IPS-11a (cell line): ENCODE measurements around the gene HILPDA.
"Not testable (repeated sequence)": the region's sequence is repeated elsewhere in the genome, so short reads cannot be mapped to it uniquely, and the experiment has no call there.

ENCODE experiments used
- H3K4me3 ChIP-seq: one replicate; pipeline ENCODE4 v1.5.1; 2013; ENCODE audit warnings: low read depth, low read length, control low read depth

Gene HILPDA

GRCh38 chr7:128459394-128459878, 3.8 kb downstream of the HILPDA start:
- no peak overlapping the region for H3K4me3 ChIP-seq

GRCh38 chr7:128462460-128462859, 6.8 kb downstream of the HILPDA start:
- no peak overlapping the region for H3K4me3 ChIP-seq

DNA sequence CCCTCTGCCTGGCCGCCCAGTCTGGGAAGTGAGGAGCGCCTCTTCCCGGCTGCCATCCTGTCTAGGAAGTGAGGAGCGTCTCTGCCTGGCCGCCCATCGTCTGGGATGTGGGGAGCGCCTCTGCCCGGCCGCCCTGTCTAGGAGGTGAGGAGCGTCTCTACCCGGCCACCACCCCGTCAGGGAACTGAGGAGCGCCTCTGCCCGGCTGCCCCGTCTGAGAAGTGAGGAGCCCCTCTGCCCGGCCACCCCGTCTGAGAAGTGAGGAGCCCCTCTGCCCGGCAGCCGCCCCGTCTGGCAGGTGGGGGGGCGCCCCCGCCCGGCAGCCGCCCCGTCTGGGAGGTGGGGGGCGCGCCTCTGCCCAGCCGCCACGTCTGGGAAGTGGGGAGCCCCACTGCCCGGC, 7.7 kb downstream of the HILPDA start:
- not testable (repeated sequence) for H3K4me3 ChIP-seq

DNA sequence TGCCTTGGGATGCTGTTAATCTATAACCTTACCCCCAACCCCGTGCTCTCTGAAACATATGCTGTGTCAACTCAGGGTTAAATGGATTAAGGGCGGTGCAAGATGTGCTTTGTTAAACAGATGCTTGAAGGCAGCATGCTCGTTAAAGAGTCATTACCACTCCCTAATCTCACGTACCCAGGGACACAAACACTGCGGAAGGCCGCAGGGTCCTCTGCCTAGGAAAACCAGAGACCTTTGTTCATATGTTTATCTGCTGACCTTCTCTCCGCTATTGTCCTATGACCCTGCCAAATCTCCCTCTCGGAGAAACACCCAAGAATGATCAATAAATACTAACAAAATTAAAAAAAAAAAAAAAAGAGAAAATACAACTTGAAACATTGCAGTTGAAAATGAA, 8.3 kb downstream of the HILPDA start:
- not testable (repeated sequence) for H3K4me3 ChIP-seq

DNA sequence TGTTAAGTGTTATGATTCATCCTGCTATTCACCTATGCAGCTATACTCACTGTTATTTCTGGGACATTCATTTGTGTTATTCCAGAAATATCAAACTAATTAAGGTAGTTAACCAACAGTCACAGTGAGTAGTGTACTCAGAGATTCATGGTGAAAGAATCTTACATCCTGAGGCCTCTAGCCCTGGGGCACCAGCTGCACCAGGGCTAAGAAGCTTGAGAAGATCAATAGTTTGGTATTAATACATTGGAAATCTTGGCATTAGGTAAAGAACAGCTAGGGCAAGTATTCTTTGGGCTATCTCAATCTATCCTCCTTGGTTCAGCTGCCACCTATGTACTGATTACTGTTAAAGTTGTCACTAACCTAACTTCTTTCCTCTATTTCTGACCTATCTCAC, 11.2 kb downstream of the HILPDA start:
- H3K4me3 ChIP-seq = not testable (repeated sequence)

- H3K4me3 ChIP-seq = peak within 1 kb of the TSS; percentile 73
Observed at GRCh38 chr7:128476402-128477335, 21.0 kb downstream of the HILPDA start, which contains the start of gene METTL2B. METTL2B (plus strand) TSS chr7:128476748; CDS start chr7:128476766, 18 bp downstream.

DNA sequence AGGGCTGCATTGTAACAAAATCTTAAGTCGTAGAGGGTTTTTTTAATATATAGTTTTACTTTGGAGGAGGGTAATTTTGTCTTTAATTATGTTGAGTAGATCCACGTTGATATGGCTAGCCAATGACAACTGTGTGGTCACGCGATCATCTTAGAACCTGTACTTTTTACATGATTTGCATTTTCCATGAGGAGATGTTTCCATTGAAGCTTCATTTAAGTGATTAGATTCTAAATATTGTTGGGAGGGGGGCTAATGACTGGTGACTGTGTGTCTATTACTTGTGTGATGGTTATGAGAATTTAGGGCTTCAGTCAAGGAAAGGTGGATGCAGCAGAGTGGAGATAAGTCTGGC, 21.6 kb downstream of the HILPDA start:
- H3K4me3 ChIP-seq = peak overlapping the region; percentile 73

- H3K4me3 ChIP-seq = not testable (repeated sequence)
Observed at GRCh38 chr7:128479082-128479481, 23.4 kb downstream of the HILPDA start.

GRCh38 chr7:128488134-128488533, 32.5 kb downstream of the HILPDA start:
- not testable (repeated sequence) for H3K4me3 ChIP-seq

DNA sequence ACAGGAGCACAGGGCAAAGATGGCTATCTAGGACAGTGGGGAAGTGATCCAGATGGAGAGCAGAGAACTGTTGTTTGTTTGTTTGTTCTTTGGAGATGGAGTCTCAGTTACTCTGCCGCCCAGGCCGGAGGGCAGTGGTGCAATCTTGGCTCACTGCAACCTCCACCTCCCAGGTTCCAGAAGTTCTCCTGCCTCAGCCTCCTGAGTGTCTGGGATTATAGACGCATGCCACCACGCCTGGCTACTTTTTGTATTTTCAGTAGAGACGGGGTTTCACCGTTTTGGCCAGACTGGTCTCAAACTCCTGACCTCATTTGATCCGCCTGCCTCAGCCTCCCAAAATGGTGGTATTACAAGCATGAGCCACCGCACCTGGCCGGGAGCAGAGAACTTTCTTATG, 41.7 kb downstream of the HILPDA start:
- H3K4me3 ChIP-seq = no peak overlapping the region

DNA sequence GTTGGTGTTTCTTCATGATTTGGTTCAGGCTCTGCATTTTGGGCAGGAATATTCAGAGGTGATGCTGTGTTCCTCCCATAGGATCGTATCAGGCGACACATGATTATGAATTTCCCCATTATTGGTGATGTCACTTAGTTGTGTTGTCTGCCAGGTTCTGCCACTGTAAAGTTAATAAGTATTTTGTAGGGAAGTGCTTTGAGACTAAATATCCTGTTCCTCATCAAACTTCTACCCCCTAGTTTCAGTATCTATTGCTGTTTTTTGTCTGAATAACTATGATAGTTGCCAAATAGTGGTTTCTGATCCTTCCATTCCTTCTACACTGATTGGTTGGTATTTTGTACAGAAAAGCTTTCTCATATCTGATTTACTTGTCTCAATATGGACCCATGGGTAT, 49.7 kb downstream of the HILPDA start:
- not testable (repeated sequence) for H3K4me3 ChIP-seq

GRCh38 chr7:128506819-128507218, 51.1 kb downstream of the HILPDA start:
- not testable (repeated sequence) for H3K4me3 ChIP-seq

- not testable (repeated sequence) for H3K4me3 ChIP-seq
Observed at GRCh38 chr7:128507321-128507993, 51.8 kb downstream of the HILPDA start.
